T-helper 2 cell treated with Interferon-gamma antibody and Interleukin-4, amounts not matched to agents 5 μg/mL and 100 μg/mL, for 36 hours (primary cell): ENCODE data around the gene CDH23.

ENCODE experiments used
- DNase-seq: peaks from one replicate; pipeline ENCODE4 v3.0.0; 2021; ENCODE audit warnings: low spot score
- H3K27ac Mint-ChIP-seq: one replicate; pipeline ENCODE4 v1.8.0; 2021; ENCODE audit warnings: mild to moderate bottlenecking, mixed read lengths
- H3K27me3 Mint-ChIP-seq: one replicate; pipeline ENCODE4 v1.8.0; 2021; ENCODE audit warnings: low read depth, mixed read lengths
- H3K36me3 Mint-ChIP-seq: one replicate; pipeline ENCODE4 v1.8.0; 2021; ENCODE audit warnings: low read depth, mixed read lengths
- H3K4me1 Mint-ChIP-seq: one replicate; pipeline ENCODE4 v1.8.0; 2021; ENCODE audit warnings: low read depth, mixed read lengths
- H3K4me3 Mint-ChIP-seq: one replicate; pipeline ENCODE4 v1.8.0; 2022; ENCODE audit warnings: mild to moderate bottlenecking, moderate library complexity, mixed read lengths
- H3K9me3 Mint-ChIP-seq: one replicate; pipeline ENCODE4 v1.8.0; 2021; ENCODE audit warnings: mixed read lengths

Gene CDH23

GRCh38 chr10:71840958-71841335 lies 444.2 kb downstream of the CDH23 start:
- Mint-ChIP-seq H3K4me3 (no peak overlapping the region), H3K27me3 (no peaks in the 10 kb centered on the region), H3K4me1 (peaks cover 10% of the 10 kb centered on the region), H3K27ac (no peak overlapping the region), H3K9me3 (no peaks in the 10 kb centered on the region), H3K36me3 (no peaks in the 10 kb centered on the region)
- no peak for DNase-seq

DNA sequence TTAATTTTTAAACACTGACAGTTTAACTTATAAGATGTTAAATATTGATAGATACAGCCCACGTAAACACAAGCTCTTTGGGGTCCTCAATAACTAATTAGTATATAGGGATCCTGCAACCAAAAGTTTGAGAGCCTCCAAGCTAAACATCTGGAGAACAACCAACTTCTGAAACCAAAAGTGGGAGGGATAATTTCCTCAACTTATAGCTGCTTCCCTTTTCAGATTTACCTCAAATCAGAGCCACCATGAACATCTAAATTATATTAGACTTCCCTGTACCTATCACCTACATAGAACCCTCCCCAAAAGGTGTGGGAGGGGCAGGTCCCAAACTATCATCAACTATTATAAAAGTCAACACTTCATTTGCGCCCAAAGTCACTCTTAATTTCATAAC lies 445.7 kb downstream of the CDH23 start:
- peaks cover 6% of the 10 kb centered on the region for H3K4me1 Mint-ChIP-seq

DNA sequence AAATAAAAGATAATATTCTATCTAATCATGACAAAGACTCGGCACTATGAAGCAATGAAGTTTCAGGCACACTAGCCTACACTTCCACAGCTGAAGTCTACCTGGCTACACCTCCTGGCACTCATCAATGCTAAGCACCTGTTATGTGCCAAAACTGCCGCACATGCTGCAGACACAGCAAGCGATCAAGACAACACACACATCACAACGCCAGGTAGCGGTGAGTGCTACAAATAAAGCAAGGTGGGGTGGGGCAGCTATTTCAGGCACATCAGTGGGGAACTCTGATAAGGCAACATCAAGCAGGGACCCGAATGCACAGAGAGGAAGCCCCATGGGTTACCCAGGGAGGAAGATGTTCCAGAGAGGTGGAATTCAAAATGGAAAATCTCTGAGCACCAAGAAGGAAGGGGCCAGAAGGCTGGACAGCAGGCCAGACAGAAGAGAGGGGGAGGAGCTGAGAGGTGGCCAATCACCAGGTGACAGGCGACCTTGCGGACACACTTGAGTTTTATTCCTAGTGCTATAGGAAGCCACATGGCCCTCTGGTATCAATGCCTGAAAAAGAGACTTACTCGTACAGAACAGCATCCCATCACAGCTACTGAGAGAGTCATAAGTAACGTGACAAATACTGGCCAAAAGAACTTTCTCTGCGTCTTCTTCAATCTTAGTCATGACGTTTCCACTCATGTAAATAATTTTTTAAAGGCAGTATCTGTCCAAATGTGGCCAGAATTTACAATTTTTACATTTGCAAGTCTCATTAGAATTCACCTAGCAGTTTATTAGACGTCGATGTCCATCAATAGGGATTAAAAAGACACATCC lies 446.4 kb downstream of the CDH23 start:
- H3K36me3 Mint-ChIP-seq = peaks cover 1% of the 10 kb centered on the region
- H3K4me1 Mint-ChIP-seq = peaks cover 8% of the 10 kb centered on the region
- H3K9me3 Mint-ChIP-seq = no peaks in the 10 kb centered on the region
- DNase-seq = no peak
- no peak overlapping the region for H3K27ac Mint-ChIP-seq
- H3K27me3 Mint-ChIP-seq = no peaks in the 10 kb centered on the region
- H3K4me3 Mint-ChIP-seq = no peak overlapping the region

More for the DNA sequence above, 445.7 kb downstream of the CDH23 start:
- DNase-seq = no peak
- H3K9me3 Mint-ChIP-seq = no peaks in the 10 kb centered on the region
- no peaks in the 10 kb centered on the region for H3K27me3 Mint-ChIP-seq
- no peak overlapping the region for H3K4me3 Mint-ChIP-seq
- no peaks in the 10 kb centered on the region for H3K36me3 Mint-ChIP-seq
- H3K27ac Mint-ChIP-seq = no peak overlapping the region

- H3K4me3 Mint-ChIP-seq = no peak overlapping the region
- H3K27ac Mint-ChIP-seq = no peak overlapping the region
- H3K36me3 Mint-ChIP-seq = peaks cover 8% of the 10 kb centered on the region
- H3K27me3 Mint-ChIP-seq = no peaks in the 10 kb centered on the region
- DNase-seq = no peak
- peaks cover 14% of the 10 kb centered on the region for H3K4me1 Mint-ChIP-seq
- no peaks in the 10 kb centered on the region for H3K9me3 Mint-ChIP-seq
These were observed 447.4 kb downstream of the CDH23 start for GRCh38 chr10:71844084-71844483.

- Mint-ChIP-seq H3K27me3 (no peaks in the 10 kb centered on the region), H3K4me3 (no peak overlapping the region), H3K27ac (no peak overlapping the region), H3K9me3 (no peaks in the 10 kb centered on the region), H3K36me3 (peaks cover 8% of the 10 kb centered on the region), H3K4me1 (peaks cover 16% of the 10 kb centered on the region)
- DNase-seq = no peak
These were observed 448.0 kb downstream of the CDH23 start for GRCh38 chr10:71844695-71845094.

DNA sequence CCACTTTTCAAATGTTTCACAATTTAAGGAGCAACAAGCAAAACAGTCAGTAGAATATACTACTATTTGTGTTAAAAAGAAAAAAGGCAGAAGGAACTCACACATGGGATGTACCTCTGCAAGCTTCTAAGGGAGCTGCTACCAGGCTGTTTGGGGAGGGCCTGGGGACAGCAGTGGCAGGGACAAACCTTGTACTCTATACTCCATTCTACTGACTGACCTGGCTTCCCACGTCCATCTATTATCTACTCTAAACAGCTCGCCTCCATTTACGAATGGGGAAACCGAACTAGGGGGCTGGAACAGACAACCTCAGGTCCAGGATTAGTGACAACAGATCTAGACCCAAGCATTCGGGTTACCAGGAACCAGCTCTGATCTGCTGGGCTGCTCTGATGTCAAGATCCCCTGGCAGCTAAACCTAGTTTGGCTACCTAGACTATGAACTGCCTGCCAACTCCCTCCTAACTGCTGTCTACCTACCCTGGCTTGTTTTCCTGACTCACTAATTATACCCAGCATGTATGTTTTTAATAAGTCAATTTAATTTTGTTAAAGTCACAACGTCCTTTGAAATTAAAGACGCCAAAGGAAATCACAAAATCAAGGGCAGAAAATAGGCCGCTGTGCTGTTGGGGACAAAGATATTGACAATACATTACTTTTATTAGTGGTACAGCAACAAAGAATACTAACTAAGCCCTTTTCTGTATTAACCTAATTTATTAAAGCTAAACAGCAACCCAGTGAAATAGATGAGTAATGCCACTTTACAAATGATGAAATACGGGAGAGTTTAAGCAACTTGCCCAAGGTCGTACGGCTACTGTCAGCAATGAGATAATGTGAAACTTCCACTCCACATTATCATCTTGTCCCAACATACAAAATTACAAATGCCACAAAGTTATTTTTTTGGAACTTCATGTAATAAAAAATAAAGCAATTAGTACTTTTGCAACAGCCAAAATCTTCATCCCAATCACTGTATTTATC lies 449.0 kb downstream of the CDH23 start:
- peaks cover 8% of the 10 kb centered on the region for H3K36me3 Mint-ChIP-seq
- DNase-seq = no peak
- no peak overlapping the region for H3K27ac Mint-ChIP-seq
- peaks cover 24% of the 10 kb centered on the region for H3K4me1 Mint-ChIP-seq
- no peak overlapping the region for H3K4me3 Mint-ChIP-seq
- H3K9me3 Mint-ChIP-seq = no peaks in the 10 kb centered on the region
- H3K27me3 Mint-ChIP-seq = no peaks in the 10 kb centered on the region

GRCh38 chr10:71846816-71847215 lies 450.1 kb downstream of the CDH23 start:
- H3K4me1 Mint-ChIP-seq = peaks cover 29% of the 10 kb centered on the region
- peaks cover 8% of the 10 kb centered on the region for H3K36me3 Mint-ChIP-seq
- H3K27me3 Mint-ChIP-seq = no peaks in the 10 kb centered on the region
- no peak for DNase-seq
- H3K4me3 Mint-ChIP-seq = no peak overlapping the region
- H3K27ac Mint-ChIP-seq = no peak overlapping the region
- H3K9me3 Mint-ChIP-seq = peaks cover 4% of the 10 kb centered on the region

DNA sequence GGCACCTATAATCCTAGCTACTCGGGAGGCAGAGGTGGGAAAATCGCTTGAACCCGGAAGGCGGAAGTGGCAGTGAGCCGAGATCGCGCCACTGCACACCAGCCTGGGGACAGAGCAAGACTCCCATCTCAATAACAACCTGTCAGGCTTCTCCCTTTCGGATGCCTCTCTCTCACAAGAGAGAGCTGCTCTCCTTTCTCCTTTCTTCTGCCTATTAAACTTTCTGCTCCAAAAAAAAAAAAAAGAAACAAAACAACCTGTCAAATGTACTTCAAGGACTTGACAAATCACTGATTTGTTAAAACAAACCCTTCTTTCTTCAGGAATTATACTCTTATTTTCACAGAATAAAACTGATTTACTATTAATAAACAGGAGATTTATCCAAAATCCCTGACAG lies 450.7 kb downstream of the CDH23 start:
- H3K27me3 Mint-ChIP-seq = no peaks in the 10 kb centered on the region
- no peak overlapping the region for H3K27ac Mint-ChIP-seq
- peaks cover 29% of the 10 kb centered on the region for H3K4me1 Mint-ChIP-seq
- no peak for DNase-seq
- peaks cover 8% of the 10 kb centered on the region for H3K36me3 Mint-ChIP-seq
- H3K4me3 Mint-ChIP-seq = no peak overlapping the region
- peaks cover 4% of the 10 kb centered on the region for H3K9me3 Mint-ChIP-seq

- H3K4me3 Mint-ChIP-seq = peak overlapping the region; percentile 3
- H3K36me3 Mint-ChIP-seq = peaks cover 8% of the 10 kb centered on the region
- peaks cover 4% of the 10 kb centered on the region for H3K9me3 Mint-ChIP-seq
- peaks cover 29% of the 10 kb centered on the region for H3K4me1 Mint-ChIP-seq
- DNase-seq = no peak
- no peaks in the 10 kb centered on the region for H3K27me3 Mint-ChIP-seq
- no peak overlapping the region for H3K27ac Mint-ChIP-seq
These were observed 451.9 kb downstream of the CDH23 start for GRCh38 chr10:71848325-71849275.

DNA sequence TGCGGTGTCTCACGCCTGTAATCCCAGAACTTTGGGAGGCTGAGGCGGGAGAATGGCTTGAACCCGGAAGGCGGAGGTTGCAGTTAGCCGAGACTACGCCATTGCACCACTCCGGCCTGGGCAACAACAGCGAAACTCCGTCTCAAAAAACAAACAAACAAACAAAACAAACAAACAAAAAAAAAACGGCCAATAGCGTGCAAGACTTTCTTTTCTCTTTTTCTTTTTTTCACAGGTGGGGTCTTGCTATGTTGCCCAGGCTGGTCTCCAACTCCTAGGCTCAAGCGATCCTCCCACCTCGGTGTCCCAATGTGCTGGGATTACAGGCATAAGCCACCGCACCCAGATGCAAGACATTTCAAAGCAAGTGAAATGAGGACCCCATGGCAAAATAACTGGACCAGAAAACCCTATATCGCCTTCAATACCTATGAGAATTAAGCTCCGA lies 452.8 kb downstream of the CDH23 start:
- Mint-ChIP-seq H3K36me3 (peaks cover 8% of the 10 kb centered on the region), H3K27me3 (no peaks in the 10 kb centered on the region), H3K27ac (no peak overlapping the region), H3K4me3 (peak overlapping the region; percentile 96), H3K9me3 (peaks cover 4% of the 10 kb centered on the region), H3K4me1 (peaks cover 29% of the 10 kb centered on the region)
- no peak for DNase-seq

DNA sequence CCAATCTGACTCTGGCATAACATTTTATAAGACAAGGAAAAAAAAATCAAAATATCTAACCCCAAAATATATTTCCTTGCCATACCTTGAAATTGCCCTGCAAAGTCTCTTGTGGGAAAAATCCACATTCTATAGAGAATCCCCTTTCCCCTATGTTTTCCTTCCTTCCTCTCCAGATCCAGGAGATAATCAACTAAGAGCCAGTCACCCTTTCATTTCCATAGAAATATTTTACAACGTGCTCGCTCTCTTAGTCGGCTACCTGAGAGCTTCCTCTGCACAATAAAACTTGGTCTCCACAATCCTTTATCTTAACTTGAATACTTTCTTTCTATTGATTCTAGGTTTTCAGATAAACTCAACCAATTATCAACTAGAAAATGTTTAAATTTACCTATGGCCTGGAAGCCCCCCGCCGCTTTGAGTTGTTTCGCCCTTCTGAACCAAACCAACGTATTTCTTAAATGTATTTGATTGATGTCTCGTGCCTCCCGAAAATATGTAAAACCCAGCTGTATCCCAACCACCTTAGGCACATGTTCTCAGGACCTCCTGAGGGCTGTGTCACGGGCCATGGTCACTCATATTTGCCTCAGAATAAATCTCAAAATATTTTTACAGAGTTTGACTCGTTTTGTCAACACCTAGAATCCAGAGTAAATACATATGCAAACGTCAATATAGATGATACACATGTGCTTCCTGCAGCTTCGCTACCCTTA lies 453.5 kb downstream of the CDH23 start:
- DNase-seq = no peak
- Mint-ChIP-seq H3K4me1 (peaks cover 27% of the 10 kb centered on the region), H3K36me3 (peaks cover 8% of the 10 kb centered on the region)

DNA sequence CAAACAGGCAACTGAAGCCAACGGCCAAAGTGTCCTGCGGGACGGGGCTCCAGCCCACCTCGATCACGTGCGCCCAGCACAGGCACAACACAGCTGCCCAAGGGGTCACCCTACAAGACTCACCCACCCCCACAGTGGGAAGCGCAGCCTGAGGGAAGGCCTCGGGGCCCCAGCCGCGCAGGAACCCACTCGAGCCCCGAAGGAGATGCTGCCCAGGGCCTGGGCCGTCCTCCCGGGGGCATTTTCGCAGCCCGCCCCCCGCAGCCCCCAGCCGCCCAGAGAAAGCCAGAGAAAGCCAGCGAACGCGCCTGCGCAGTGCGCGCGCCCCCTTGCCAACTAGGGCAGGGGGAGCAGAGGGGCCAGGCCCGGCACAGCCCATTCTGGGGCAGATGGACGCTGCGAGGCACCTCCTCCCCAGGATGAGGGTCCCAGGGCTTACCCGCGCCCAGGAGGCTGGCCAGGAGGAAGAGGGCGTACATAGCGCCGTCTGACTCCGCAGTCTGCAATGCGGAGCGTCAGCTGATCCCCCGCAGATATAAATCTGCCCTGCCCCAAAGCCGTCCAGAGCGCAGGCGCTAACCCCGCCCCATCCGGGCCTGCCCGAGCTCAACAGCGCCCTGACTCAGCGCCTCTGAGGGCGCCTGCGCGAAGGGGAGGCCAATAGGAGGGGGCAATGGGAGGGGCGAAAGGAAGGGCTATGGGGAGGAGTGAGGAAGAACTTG lies 454.2 kb downstream of the CDH23 start, which contains the start of gene PSAP:
PSAP (minus strand) TSS at position 509 of the 722 bp plus-strand sequence; CDS start at position 479, 30 bp downstream.
- H3K4me3 Mint-ChIP-seq = peak within 1 kb of the TSS; percentile 96
- H3K9me3 Mint-ChIP-seq = peaks cover 4% of the 10 kb centered on the region
- H3K36me3 Mint-ChIP-seq = peaks cover 8% of the 10 kb centered on the region
- peak; percentile 99 for DNase-seq
- H3K4me1 Mint-ChIP-seq = peaks cover 27% of the 10 kb centered on the region
- H3K27me3 Mint-ChIP-seq = no peaks in the 10 kb centered on the region
- H3K27ac Mint-ChIP-seq = peak within 1 kb of the TSS; percentile 80

More for the DNA sequence above, 453.5 kb downstream of the CDH23 start:
- peak overlapping the region; percentile 96 for H3K4me3 Mint-ChIP-seq
- H3K27me3 Mint-ChIP-seq = no peaks in the 10 kb centered on the region
- H3K9me3 Mint-ChIP-seq = peaks cover 4% of the 10 kb centered on the region
- peak overlapping the region; percentile 80 for H3K27ac Mint-ChIP-seq
